Omental fat pad (tissue), 4 donors: ENCODE measurements around the gene PRSS57. TPM values are rescaled to one million over a fixed set of nuclear protein-coding genes. Genes with fewer than 3 reads are reported as not detected.

Experiments used
- ATAC-seq: fragments of 150-250 bp; one replicate; pipeline ENCODE4 v1.9.1; 2016; ENCODE audit warnings: mild to moderate bottlenecking, moderate library complexity; ENCODE audit not compliant: low FRiP score
- DNase-seq: peaks from one replicate; pipeline ENCODE4 v3.0.0-alpha.2; 2019; ENCODE audit warnings: low spot score
- total RNA-seq, 4 donors: library from RNA; depleted of rRNA; stranded (reverse); fragments of >200 nt; gene quantifications; one replicate each; pipeline ENCODE4 v1.1.0, GENCODE V29; 2016
- TF ChIP-seq, protein P1 (sequence below), 3 donors: fragments of 450-650 bp; IDR thresholded peaks; one replicate each; pipeline ENCODE4 v1.5.1; 2016 to 2017; ENCODE audit warnings: antibody characterized with exemption in 3 of 3, mild to moderate bottlenecking in 3 of 3, moderate library complexity in 2 of 3

Gene PRSS57
- total RNA-seq, 4 donors from 2014 or later = 0.95 TPM; not detected in 3

GRCh38 chr19:680287-681028, 14.8 kb downstream of the PRSS57 start:
- ATAC-seq = peak; percentile 79
- DNase-seq = peak; percentile 99
- TF ChIP-seq, protein P1, sequence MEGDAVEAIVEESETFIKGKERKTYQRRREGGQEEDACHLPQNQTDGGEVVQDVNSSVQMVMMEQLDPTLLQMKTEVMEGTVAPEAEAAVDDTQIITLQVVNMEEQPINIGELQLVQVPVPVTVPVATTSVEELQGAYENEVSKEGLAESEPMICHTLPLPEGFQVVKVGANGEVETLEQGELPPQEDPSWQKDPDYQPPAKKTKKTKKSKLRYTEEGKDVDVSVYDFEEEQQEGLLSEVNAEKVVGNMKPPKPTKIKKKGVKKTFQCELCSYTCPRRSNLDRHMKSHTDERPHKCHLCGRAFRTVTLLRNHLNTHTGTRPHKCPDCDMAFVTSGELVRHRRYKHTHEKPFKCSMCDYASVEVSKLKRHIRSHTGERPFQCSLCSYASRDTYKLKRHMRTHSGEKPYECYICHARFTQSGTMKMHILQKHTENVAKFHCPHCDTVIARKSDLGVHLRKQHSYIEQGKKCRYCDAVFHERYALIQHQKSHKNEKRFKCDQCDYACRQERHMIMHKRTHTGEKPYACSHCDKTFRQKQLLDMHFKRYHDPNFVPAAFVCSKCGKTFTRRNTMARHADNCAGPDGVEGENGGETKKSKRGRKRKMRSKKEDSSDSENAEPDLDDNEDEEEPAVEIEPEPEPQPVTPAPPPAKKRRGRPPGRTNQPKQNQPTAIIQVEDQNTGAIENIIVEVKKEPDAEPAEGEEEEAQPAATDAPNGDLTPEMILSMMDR (IDR thresholded peaks at IDR 0.05) = peak in 1 of 3 donors; percentile 23

DNA sequence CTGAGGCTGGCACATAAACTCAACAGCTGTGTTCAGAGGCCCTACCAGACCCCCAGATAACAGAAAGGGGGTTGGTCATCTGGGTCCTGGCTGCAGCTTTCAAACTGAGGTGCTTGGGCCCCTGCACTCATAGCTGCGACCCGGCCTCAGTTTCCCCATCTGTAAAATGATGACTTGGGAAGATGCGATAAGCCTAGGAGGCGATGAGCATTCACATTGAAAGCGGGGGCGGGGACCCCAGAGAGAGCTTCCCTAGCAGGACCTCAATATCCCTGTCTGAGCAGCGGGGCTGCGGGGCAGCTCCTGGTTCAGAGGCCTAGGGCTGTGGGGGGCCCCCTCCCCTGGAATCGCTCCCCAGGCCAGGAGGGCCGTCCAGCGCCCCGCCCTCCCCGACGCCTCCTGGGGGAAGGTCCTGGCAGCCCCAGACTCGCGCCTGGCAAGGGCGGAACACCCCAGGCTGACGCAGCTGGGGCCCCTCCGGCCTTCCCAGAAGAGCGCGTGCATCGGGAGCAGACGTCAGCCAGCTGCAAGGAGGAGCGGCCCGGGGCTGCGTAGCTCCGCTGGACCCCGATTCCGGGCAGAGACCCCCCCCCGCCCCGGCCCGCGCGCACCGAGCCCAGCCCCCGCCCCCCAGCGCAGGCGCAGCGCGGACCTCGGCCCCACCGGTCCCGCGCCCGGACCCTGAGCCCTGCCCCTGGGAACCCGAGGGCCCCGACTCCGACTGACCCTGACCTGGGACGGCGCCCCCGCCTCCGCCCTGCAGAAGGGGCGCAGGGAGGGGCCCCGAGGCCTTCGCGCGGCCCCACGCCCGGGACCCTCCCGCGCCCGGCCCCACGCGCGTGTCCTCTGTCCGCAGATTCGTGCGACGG, 15.6 kb downstream of the PRSS57 start:
- no peak for DNase-seq

GRCh38 chr19:678791-679388, 16.4 kb downstream of the PRSS57 start:
- ATAC-seq = no peak
- DNase-seq = no peak

More for the DNA sequence above, 15.6 kb downstream of the PRSS57 start:
- ATAC-seq = peak; percentile 37
- TF ChIP-seq, protein P1 (IDR thresholded peaks at IDR 0.05) = no peak

GRCh38 chr19:677601-678436, 17.4 kb downstream of the PRSS57 start:
- DNase-seq (no peak), ATAC-seq (no peak)
- TF ChIP-seq, protein P1 (IDR thresholded peaks at IDR 0.05) = no peak

More at GRCh38 chr19:678791-679388, 16.4 kb downstream of the PRSS57 start:
- TF ChIP-seq, protein P1 (IDR thresholded peaks at IDR 0.05) = no peak

GRCh38 chr19:677201-677600, 18.1 kb downstream of the PRSS57 start:
- TF ChIP-seq, protein P1 (IDR thresholded peaks at IDR 0.05) = no peak
- DNase-seq = peak; percentile 64
- ATAC-seq = peak; percentile 38
